ENCODE results near the gene PCDH9. TPM values are rescaled to one million over a fixed set of nuclear protein-coding genes. Genes with fewer than 3 reads are reported as not detected.

The PCDH9 gene
- total and polyA plus RNA-seq, 7 experiments from 2014 or later = 0.08 to 1.3 (median 0.21) TPM

DNA sequence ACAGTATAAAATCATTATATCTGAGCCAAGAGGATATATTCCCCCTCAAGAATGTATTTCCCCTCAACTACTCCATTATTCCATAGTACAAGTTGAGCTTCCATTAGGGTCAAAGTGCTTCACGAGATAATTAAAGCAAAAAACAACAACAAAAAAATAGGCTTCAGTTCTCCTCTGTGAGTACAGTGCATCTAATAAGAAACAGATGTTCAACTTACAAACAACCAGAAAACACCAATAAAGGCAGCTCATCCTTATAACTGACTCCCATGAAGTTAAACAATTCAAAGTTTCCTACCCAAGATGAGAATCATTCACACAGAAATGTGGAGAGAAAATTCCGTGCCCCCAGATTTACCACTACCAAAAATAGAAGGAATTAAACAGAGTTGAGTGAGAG, 854.4 kb downstream of the PCDH9 start:
- ChIA-PET POLR2A (no interaction called here), CTCF (no interaction called here)
- Histone ChIP-seq H3K36me3 (ENCODE audit: control insufficient read depth in 2 of 3, insufficient read depth in 3 of 3, low read length in 3 of 3) (no peaks in the 10 kb centered on the region), H3K4me3 (ENCODE audit: low read length) (no peak overlapping the region), H3K4me1 (ENCODE audit: control insufficient read depth in 2 of 2, insufficient read depth in 2 of 2, low read length in 2 of 2) (no peaks in the 10 kb centered on the region), H3K27me3 (ENCODE audit: control insufficient read depth in 2 of 2, insufficient read depth in 2 of 2, low read length in 2 of 2) (no peaks in the 10 kb centered on the region), H3K27ac (ENCODE audit: low read depth, low read length) (no peak overlapping the region), H3K9me3 (ENCODE audit: control insufficient read depth in 2 of 3, low read length in 3 of 3) (no peaks in the 10 kb centered on the region)
- intact Hi-C loops (cut with micrococcal nuclease) = no loop called here
- ATAC-seq (no peak), DNase-seq (no peak)
- no peaks in the 10 kb centered on the region for H3K27me3 Mint-ChIP-seq
- peaks cover 0 to 8% (median 1%) of the 10 kb centered on the region in 11 donors for H3K9me3 Mint-ChIP-seq
- no peaks in the 10 kb centered on the region for H3K36me3 Mint-ChIP-seq
- H3K4me3 Mint-ChIP-seq = no peak overlapping the region
- H3K4me1 Mint-ChIP-seq = no peaks in the 10 kb centered on the region
- H3K27ac Mint-ChIP-seq = no peak overlapping the region

DNA sequence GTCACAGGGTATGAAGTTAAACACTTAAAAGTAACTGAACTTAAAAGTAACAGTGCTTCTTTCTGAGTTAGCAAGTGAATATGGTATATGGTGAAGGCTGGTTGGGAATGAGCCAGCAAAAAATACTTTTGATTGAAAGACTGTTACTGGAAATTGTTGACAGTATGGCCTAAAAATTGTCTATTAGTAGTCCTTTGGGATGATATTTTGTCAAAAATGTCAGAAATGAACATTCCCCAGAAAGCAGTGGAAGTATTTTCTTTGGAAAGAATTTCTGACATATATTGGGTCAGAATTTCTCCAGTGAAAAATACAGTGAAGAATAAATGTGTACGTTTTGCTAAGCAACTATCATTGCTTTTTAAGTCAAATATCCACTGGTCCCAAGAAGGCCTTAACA, 860.5 kb downstream of the PCDH9 start:
- Mint-ChIP-seq H3K36me3 (no peaks in the 10 kb centered on the region), H3K9me3 (peaks cover 0 to 8% (median 0%) of the 10 kb centered on the region in 11 donors), H3K4me1 (no peaks in the 10 kb centered on the region), H3K27ac (no peak overlapping the region), H3K4me3 (no peak overlapping the region), H3K27me3 (no peaks in the 10 kb centered on the region)
- no peak for ATAC-seq
- no peak for DNase-seq
- ChIA-PET CTCF (no interaction called here), POLR2A (no interaction called here)
- Histone ChIP-seq H3K27me3 (ENCODE audit: control insufficient read depth in 2 of 2, insufficient read depth in 2 of 2, low read length in 2 of 2) (no peaks in the 10 kb centered on the region), H3K9me3 (ENCODE audit: control insufficient read depth in 2 of 3, low read length in 3 of 3) (no peaks in the 10 kb centered on the region), H3K4me3 (ENCODE audit: low read length) (no peak overlapping the region), H3K4me1 (ENCODE audit: control insufficient read depth in 2 of 2, insufficient read depth in 2 of 2, low read length in 2 of 2) (no peaks in the 10 kb centered on the region), H3K27ac (ENCODE audit: low read depth, low read length) (no peak overlapping the region), H3K36me3 (ENCODE audit: control insufficient read depth in 2 of 3, insufficient read depth in 3 of 3, low read length in 3 of 3) (no peaks in the 10 kb centered on the region)
- intact Hi-C loops (cut with micrococcal nuclease) = no loop called here

DNA sequence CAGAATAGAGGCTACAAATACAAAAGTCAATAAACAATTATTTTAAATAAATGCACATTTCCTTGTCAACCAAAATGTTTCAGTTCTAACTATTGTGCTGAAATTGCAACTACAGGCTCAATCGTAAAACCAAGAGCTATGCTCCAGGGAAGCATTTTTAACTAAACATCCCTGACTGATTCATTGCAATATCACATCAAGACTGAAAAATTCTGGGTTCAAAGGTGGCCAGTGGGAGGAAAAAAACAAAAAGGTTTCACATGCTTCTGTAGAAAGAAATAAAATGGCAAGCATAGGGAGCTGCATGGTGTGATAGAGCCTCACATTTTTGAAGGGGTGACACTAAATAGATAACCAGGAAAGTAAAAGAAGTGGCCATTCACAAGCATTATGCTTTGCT, 862.8 kb downstream of the PCDH9 start:
- Histone ChIP-seq H3K4me3 (ENCODE audit: low read length) (no peak overlapping the region), H3K4me1 (ENCODE audit: control insufficient read depth in 2 of 2, insufficient read depth in 2 of 2, low read length in 2 of 2) (no peaks in the 10 kb centered on the region), H3K9me3 (ENCODE audit: control insufficient read depth in 2 of 3, low read length in 3 of 3) (no peaks in the 10 kb centered on the region), H3K36me3 (ENCODE audit: control insufficient read depth in 2 of 3, insufficient read depth in 3 of 3, low read length in 3 of 3) (no peaks in the 10 kb centered on the region), H3K27ac (ENCODE audit: low read depth, low read length) (no peak overlapping the region), H3K27me3 (ENCODE audit: control insufficient read depth in 2 of 2, insufficient read depth in 2 of 2, low read length in 2 of 2) (no peaks in the 10 kb centered on the region)
- Mint-ChIP-seq H3K4me1 (no peaks in the 10 kb centered on the region), H3K27ac (no peak overlapping the region), H3K4me3 (no peak overlapping the region), H3K36me3 (no peaks in the 10 kb centered on the region), H3K9me3 (peaks cover 0 to 5% (median 0%) of the 10 kb centered on the region in 11 donors), H3K27me3 (no peaks in the 10 kb centered on the region)
- CTCF ChIA-PET = no interaction called here
- intact Hi-C loops (cut with micrococcal nuclease) = no loop called here
- no peak for DNase-seq
- no peak for ATAC-seq
- POLR2A ChIA-PET = no interaction called here

DNA sequence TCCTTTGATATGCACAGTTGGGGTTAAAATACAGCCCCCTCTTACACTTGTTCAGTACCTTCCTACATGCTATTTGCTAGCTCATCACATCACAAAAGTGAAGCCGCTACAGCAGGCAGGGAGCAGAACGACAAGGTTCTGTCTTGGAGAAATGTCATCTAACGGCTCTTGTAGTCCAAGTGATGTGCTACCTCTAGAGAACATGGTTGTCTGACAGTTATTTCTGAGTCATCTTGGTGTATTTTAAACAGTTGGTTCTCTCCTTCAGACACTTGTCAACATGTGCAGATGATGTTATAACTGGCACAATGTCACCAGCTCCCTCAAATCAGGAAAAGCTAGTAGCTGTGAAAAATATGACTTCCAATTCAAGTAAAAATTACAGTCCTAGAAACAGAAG, 865.0 kb downstream of the PCDH9 start:
- ChIA-PET POLR2A (no interaction called here), CTCF (no interaction called here)
- ATAC-seq (no peak), DNase-seq (no peak)
- Mint-ChIP-seq H3K27ac (no peak overlapping the region), H3K9me3 (peaks cover 0 to 4% (median 0%) of the 10 kb centered on the region in 11 donors), H3K27me3 (no peaks in the 10 kb centered on the region), H3K4me3 (no peak overlapping the region), H3K4me1 (no peaks in the 10 kb centered on the region), H3K36me3 (no peaks in the 10 kb centered on the region)
- H3K9me3 ChIP-seq (ENCODE audit: control insufficient read depth in 2 of 3, low read length in 3 of 3) = no peaks in the 10 kb centered on the region
- H3K4me3 ChIP-seq (ENCODE audit: low read length) = no peak overlapping the region
- H3K27ac ChIP-seq (ENCODE audit: low read depth, low read length) = no peak overlapping the region
- no peaks in the 10 kb centered on the region for H3K4me1 ChIP-seq (ENCODE audit: control insufficient read depth in 2 of 2, insufficient read depth in 2 of 2, low read length in 2 of 2)
- H3K27me3 ChIP-seq (ENCODE audit: control insufficient read depth in 2 of 2, insufficient read depth in 2 of 2, low read length in 2 of 2) = no peaks in the 10 kb centered on the region
- intact Hi-C loops (cut with micrococcal nuclease) = no loop called here
- H3K36me3 ChIP-seq (ENCODE audit: control insufficient read depth in 2 of 3, insufficient read depth in 3 of 3, low read length in 3 of 3) = no peaks in the 10 kb centered on the region

DNA sequence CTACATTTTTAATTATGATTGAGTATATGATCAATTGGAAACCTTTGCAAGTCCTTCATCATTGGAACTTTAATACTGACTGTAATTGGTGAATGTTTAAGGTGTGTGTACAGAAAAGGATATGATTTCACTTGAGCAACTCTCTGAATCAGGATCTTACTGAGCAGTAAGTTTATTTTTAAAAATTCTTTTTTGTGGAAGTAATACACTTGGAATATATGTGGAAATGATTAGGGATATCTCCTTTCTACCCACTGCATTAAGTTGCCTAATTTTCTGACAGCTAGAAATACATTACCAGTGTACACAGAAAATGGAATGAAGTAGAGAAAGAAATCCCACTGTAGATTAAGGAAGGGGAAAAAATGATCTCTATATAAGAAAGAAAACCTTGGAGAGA, 865.8 kb downstream of the PCDH9 start:
- no peaks in the 10 kb centered on the region for H3K36me3 ChIP-seq (ENCODE audit: control insufficient read depth in 2 of 3, insufficient read depth in 3 of 3, low read length in 3 of 3)
- Mint-ChIP-seq H3K4me1 (no peaks in the 10 kb centered on the region), H3K27me3 (no peaks in the 10 kb centered on the region), H3K9me3 (peaks cover 0 to 4% (median 0%) of the 10 kb centered on the region in 11 donors), H3K4me3 (no peak overlapping the region), H3K27ac (no peak overlapping the region), H3K36me3 (no peaks in the 10 kb centered on the region)
- no peak overlapping the region for H3K27ac ChIP-seq (ENCODE audit: low read depth, low read length)
- H3K9me3 ChIP-seq (ENCODE audit: control insufficient read depth in 2 of 3, low read length in 3 of 3) = no peaks in the 10 kb centered on the region
- no peak overlapping the region for H3K4me3 ChIP-seq (ENCODE audit: low read length)
- intact Hi-C loops (cut with micrococcal nuclease) = no loop called here
- POLR2A ChIA-PET = no interaction called here
- CTCF ChIA-PET = no interaction called here
- H3K4me1 ChIP-seq (ENCODE audit: control insufficient read depth in 2 of 2, insufficient read depth in 2 of 2, low read length in 2 of 2) = no peaks in the 10 kb centered on the region
- no peak for DNase-seq
- no peak for ATAC-seq
- H3K27me3 ChIP-seq (ENCODE audit: control insufficient read depth in 2 of 2, insufficient read depth in 2 of 2, low read length in 2 of 2) = no peaks in the 10 kb centered on the region

DNA sequence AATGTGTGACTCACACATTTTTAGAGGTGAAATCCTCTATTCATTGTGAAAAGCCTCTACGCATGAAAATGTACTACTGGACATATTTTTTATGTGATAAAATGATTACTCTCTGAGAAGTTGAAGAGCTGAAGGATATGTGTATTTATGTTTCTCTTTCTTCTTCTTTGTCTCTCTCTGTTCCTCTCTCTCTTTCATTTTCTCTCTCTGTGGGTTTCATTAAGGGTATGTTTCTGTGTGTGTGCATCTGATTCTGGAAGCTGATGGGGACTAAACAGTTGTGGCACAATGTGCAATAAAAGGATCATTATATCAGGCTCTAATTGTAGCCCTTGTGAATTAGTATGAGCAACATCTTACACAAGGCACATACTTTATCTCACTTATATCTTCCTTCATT, 867.7 kb downstream of the PCDH9 start:
- intact Hi-C loops (cut with micrococcal nuclease) = no loop called here
- Histone ChIP-seq H3K27ac (ENCODE audit: low read depth, low read length) (no peak overlapping the region), H3K27me3 (ENCODE audit: control insufficient read depth in 2 of 2, insufficient read depth in 2 of 2, low read length in 2 of 2) (no peaks in the 10 kb centered on the region), H3K4me3 (ENCODE audit: low read length) (no peak overlapping the region), H3K4me1 (ENCODE audit: control insufficient read depth in 2 of 2, insufficient read depth in 2 of 2, low read length in 2 of 2) (no peaks in the 10 kb centered on the region), H3K36me3 (ENCODE audit: control insufficient read depth in 2 of 3, insufficient read depth in 3 of 3, low read length in 3 of 3) (no peaks in the 10 kb centered on the region), H3K9me3 (ENCODE audit: control insufficient read depth in 2 of 3, low read length in 3 of 3) (no peaks in the 10 kb centered on the region)
- no peak for DNase-seq
- Mint-ChIP-seq H3K4me1 (no peaks in the 10 kb centered on the region), H3K9me3 (peaks cover 0 to 4% (median 0%) of the 10 kb centered on the region in 11 donors), H3K27me3 (no peaks in the 10 kb centered on the region), H3K4me3 (no peak overlapping the region), H3K27ac (no peak overlapping the region), H3K36me3 (no peaks in the 10 kb centered on the region)
- ChIA-PET POLR2A (no interaction called here), CTCF (no interaction called here)
- no peak for ATAC-seq

DNA sequence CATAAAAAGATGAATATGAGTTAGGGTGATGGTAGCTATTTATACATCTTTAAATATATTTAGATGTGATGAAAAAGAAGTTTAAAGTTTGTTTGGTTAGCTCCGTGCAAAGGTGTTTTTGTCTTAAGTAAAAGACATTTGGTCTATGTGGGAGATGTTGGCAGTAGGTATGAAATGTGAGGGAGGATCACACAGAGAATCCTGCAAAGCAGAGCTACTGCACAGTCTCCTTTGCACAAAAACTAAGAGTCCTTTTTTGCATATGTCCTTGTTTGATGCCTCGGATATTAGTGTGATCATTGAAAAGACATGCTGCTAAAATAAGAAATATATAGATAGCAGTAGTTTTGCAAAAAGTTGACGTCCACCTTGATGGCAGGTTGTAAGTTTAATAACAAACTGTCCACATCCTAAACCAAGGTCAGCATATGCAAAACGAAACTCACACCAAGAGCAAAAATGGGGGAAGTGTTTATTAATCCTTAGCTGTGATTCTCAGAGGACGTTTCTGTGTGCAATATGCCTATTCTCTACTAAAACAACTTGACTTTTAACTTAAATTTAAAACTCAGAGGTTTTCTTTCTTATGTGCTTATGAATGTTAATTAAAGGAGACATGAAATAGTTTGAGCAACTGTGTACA, 870.1 kb downstream of the PCDH9 start:
- no peak for DNase-seq
- no peak for ATAC-seq
- Histone ChIP-seq H3K4me1 (ENCODE audit: control insufficient read depth in 2 of 2, insufficient read depth in 2 of 2, low read length in 2 of 2) (no peaks in the 10 kb centered on the region), H3K27ac (ENCODE audit: low read depth, low read length) (no peak overlapping the region), H3K4me3 (ENCODE audit: low read length) (no peak overlapping the region), H3K36me3 (ENCODE audit: control insufficient read depth in 2 of 3, insufficient read depth in 3 of 3, low read length in 3 of 3) (no peaks in the 10 kb centered on the region), H3K9me3 (ENCODE audit: control insufficient read depth in 2 of 3, low read length in 3 of 3) (no peaks in the 10 kb centered on the region), H3K27me3 (ENCODE audit: control insufficient read depth in 2 of 2, insufficient read depth in 2 of 2, low read length in 2 of 2) (no peaks in the 10 kb centered on the region)
- Mint-ChIP-seq H3K36me3 (no peaks in the 10 kb centered on the region), H3K4me1 (no peaks in the 10 kb centered on the region), H3K27ac (no peak overlapping the region), H3K9me3 (peaks cover 0 to 4% (median 0%) of the 10 kb centered on the region in 11 donors), H3K27me3 (no peaks in the 10 kb centered on the region), H3K4me3 (no peak overlapping the region)
- ChIA-PET POLR2A (no interaction called here), CTCF (no interaction called here)
- intact Hi-C loops (cut with micrococcal nuclease) = no loop called here
